ENCODE measurements around the gene IL1RN. TPM values are rescaled to one million over a fixed set of nuclear protein-coding genes. Genes with fewer than 3 reads are reported as not detected.
A peak's percentile ranks its signal among the peaks of the same experiment; 100 is the strongest.

The IL1RN gene
- total and polyA plus RNA-seq, 2 of the 8 experiments (the other 6 are each of a cell fraction or from before 2014, with no cell fraction given): not detected

GRCh38 chr2:113156278-113157117, 29.1 kb downstream of the IL1RN start:
- CTCF ChIA-PET (ENCODE audit: partially characterized antibody): interaction anchor here (0.6 to 5.2 kb wide), 13 partner anchors 8 to 198 kb away, joined by 3 to 68 read pairs (median 4); no protein-coding TSS in a partner anchor

More at GRCh38 chr2:113156278-113157117, 29.1 kb downstream of the IL1RN start:
- H3K36me3 ChIP-seq (ENCODE audit: control insufficient read depth in 2 of 4, insufficient read depth in 4 of 4, low read length in 3 of 4): no peaks in the 10 kb centered on the region
- no peaks in the 10 kb centered on the region for H3K9me3 ChIP-seq (ENCODE audit: insufficient read depth in 2 of 2, low read depth in 1 of 2, low read length in 1 of 2)
- no peak overlapping the region for H3K23ac ChIP-seq (ENCODE audit: insufficient read length)
- H2BK20ac ChIP-seq (ENCODE audit: low read length): no peak overlapping the region
- H2AFZ ChIP-seq (ENCODE audit: low read length): no peak overlapping the region
- no peak overlapping the region for H3K27ac ChIP-seq (ENCODE audit: low read depth, low read length)
- no peak overlapping the region for H2BK15ac ChIP-seq (ENCODE audit: low read length)
- H3K18ac ChIP-seq (ENCODE audit: extremely low read depth, low read length): no peak overlapping the region
- no peak overlapping the region for H3K56ac ChIP-seq (replicated peaks; ENCODE audit: insufficient read length, low read depth, low read length)
- H4K8ac ChIP-seq (ENCODE audit: extremely low read depth, insufficient read depth, low read length): no peak overlapping the region
- no peak overlapping the region for H3K4ac ChIP-seq (replicated peaks; ENCODE audit: insufficient read length, low read depth, low read length)
- 38% methylated on average over 10 of the region's 10 CpGs; no CpG with 5 or more reads in 1 of the 2 experiments for WGBS, 2 experiments (ENCODE audit: extremely low coverage in 1 of 2, insufficient coverage in 1 of 2, insufficient read length in 1 of 2, insufficient replicate concordance in 2 of 2, low coverage in 1 of 2, low lambda C conversion rate in 2 of 2, missing lambda C conversion rate in 1 of 2)
- no peaks in the 10 kb centered on the region for H3K79me2 ChIP-seq (ENCODE audit: control insufficient read depth in 1 of 2, insufficient read depth in 2 of 2, low read length in 2 of 2)
- H3K9ac ChIP-seq (replicated peaks in 1 of 4; ENCODE audit: extremely low read depth in 1 of 4, low read depth in 3 of 4, low read length in 3 of 4): no peak overlapping the region; a peak in 1 of 7 replicates
- no peak overlapping the region for H2AK5ac ChIP-seq (ENCODE audit: low read depth, low read length)
- H2BK120ac ChIP-seq (replicated peaks; ENCODE audit: low read depth, low read length): no peak overlapping the region
- no peak overlapping the region for H2BK5ac ChIP-seq (ENCODE audit: low read depth, low read length)
- H4K91ac ChIP-seq (replicated peaks; ENCODE audit: insufficient read length, low read length): no peak overlapping the region
- peak; percentile 81 for FAIRE-seq
- DNase-seq (ENCODE audit: low read depth in 1 of 2, low spot score in 2 of 2): peak in 1 of 2 experiments; percentile 52
- H3K4me1 ChIP-seq (replicated peaks in 1 of 4; ENCODE audit: control insufficient read depth in 3 of 4, insufficient read depth in 4 of 4, low read length in 3 of 4): peaks cover 1 to 10% (median 2%) of the 10 kb centered on the region in 4 experiments; a peak in 4 of 7 replicates
- H3K14ac ChIP-seq (ENCODE audit: insufficient read length): no peak overlapping the region
- no peaks in the 10 kb centered on the region for H4K20me1 ChIP-seq (replicated peaks in 1 of 2; ENCODE audit: control insufficient read depth in 1 of 2, insufficient read depth in 2 of 2, low read length in 2 of 2)
- POLR2A ChIA-PET (ENCODE audit: partially characterized antibody): interaction anchor here (0.8 to 2.0 kb wide), 3 partner anchors 9 to 42 kb away, joined by 3 to 7 read pairs (median 6); no protein-coding TSS in a partner anchor
- H3K23me2 ChIP-seq (ENCODE audit: low read depth, low read length): peaks cover 4% of the 10 kb centered on the region; the same call in 1 of the 2 replicates
- H3K27me3 ChIP-seq (replicated peaks in 1 of 4; ENCODE audit: control insufficient read depth in 3 of 4, extremely low read depth in 1 of 4, insufficient read depth in 3 of 4, low read length in 3 of 4): peaks cover 2 to 14% (median 10%) of the 10 kb centered on the region in 4 experiments
- H3K4me2 ChIP-seq (ENCODE audit: insufficient read depth in 1 of 2, low read depth in 2 of 2, low read length in 2 of 2): peak overlapping the region; percentile 69 to 70
- H2BK12ac ChIP-seq (ENCODE audit: low read depth, low read length): no peak overlapping the region
- H3K4me3 ChIP-seq (ENCODE audit: extremely low read depth in 1 of 4, insufficient read depth in 2 of 4, low read depth in 3 of 4, low read length in 4 of 4): peak overlapping the region; percentile 38 to 61 (median 52); a peak in 7 of 8 replicates
- no peak overlapping the region for H4K5ac ChIP-seq (ENCODE audit: insufficient read length, low read depth, low read length)
- H3K79me1 ChIP-seq (ENCODE audit: low read depth, low read length): no peaks in the 10 kb centered on the region
- TF ChIP-seq SIRT6 (IDR thresholded peaks at IDR 0.05; ENCODE audit: low read length) (no peak), POLR2A (IDR thresholded peaks at IDR 0.05; ENCODE audit: control extremely low read depth in 1 of 2, low read depth in 2 of 2, low read length in 2 of 2) (no peak), SP4 (IDR thresholded peaks at IDR 0.05; ENCODE audit: low read length) (no peak), SP1 (IDR thresholded peaks at IDR 0.05; ENCODE audit: low read depth, low read length) (0 out of 2 replicates have a peak, but pooled peaks have one; percentile 10), ASH2L (IDR thresholded peaks at IDR 0.05; ENCODE audit: low read length) (peak; percentile 29), KDM4A (IDR thresholded peaks at IDR 0.05; ENCODE audit: low read depth, low read length, severe bottlenecking) (no peak), JUND (IDR thresholded peaks at IDR 0.05; ENCODE audit: low read length) (no peak), EZH2 (IDR thresholded peaks at IDR 0.05; ENCODE audit: low read depth, low read length, severe bottlenecking) (peak; percentile 10)

All from H1 (cell line).